C4-2B (cell line): Measurements from ENCODE around the gene SF3B1.

Experiments used
- ZFX ChIP-seq: fragments of 450-650 bp; IDR thresholded peaks from 2 replicates; pipeline ENCODE4 v1.6.1; 2017
- TF ChIP-seq, protein P1 (sequence below): fragments of 450-650 bp; conservative IDR thresholded peaks from 2 replicates; pipeline ENCODE4 v1.5.1; 2017; ENCODE audit warnings: mild to moderate bottlenecking

- TF ChIP-seq, protein P1, sequence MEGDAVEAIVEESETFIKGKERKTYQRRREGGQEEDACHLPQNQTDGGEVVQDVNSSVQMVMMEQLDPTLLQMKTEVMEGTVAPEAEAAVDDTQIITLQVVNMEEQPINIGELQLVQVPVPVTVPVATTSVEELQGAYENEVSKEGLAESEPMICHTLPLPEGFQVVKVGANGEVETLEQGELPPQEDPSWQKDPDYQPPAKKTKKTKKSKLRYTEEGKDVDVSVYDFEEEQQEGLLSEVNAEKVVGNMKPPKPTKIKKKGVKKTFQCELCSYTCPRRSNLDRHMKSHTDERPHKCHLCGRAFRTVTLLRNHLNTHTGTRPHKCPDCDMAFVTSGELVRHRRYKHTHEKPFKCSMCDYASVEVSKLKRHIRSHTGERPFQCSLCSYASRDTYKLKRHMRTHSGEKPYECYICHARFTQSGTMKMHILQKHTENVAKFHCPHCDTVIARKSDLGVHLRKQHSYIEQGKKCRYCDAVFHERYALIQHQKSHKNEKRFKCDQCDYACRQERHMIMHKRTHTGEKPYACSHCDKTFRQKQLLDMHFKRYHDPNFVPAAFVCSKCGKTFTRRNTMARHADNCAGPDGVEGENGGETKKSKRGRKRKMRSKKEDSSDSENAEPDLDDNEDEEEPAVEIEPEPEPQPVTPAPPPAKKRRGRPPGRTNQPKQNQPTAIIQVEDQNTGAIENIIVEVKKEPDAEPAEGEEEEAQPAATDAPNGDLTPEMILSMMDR: no peak
- no peak for TF ChIP-seq ZFX
Measured at GRCh38 chr2:197435598-197436420, 981 bp upstream of the SF3B1 start.
